GM18507 (cell line): ENCODE results near the gene SF1.

Experiments used
- DNase-seq: peaks from one replicate; pipeline ENCODE4 v3.0.0; 2011; ENCODE audit warnings: low read depth; ENCODE audit not compliant: insufficient read length; ENCODE audit errors: extremely low spot score
- FAIRE-seq: peaks from 2 replicates; lab custom pipeline; 2011; peaks lifted over from hg19 to GRCh38; lab: Jason Lieb, UNC

SF1 gene

GRCh38 chr11:64788321-64789215 lies 10.2 kb upstream of the SF1 start:
- FAIRE-seq, result no peak
- no peak for DNase-seq

GRCh38 chr11:64787526-64788320 lies 9.4 kb upstream of the SF1 start:
- DNase-seq, result peak; percentile 63
- peak; percentile 80 for FAIRE-seq

DNA sequence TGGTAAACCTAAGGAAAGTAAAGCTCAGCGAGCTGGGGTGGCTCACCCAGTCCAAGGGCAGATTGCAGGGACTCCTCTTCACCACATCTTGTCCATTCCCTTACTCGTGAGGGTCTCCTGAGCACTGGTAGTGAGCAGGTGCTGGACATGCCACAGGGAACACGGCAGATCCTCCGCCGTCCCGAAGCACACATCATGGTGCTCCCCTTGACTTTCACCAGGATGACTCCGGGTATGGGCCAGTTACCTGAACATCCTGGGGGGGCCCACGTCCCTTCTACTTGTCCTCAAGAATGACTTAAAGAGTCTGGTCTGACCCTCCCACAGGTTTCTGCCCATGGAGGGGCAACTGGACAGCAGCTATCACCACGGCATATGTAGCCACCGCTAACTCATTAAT lies 8.0 kb upstream of the SF1 start:
- FAIRE-seq (no peak), DNase-seq (no peak)

DNA sequence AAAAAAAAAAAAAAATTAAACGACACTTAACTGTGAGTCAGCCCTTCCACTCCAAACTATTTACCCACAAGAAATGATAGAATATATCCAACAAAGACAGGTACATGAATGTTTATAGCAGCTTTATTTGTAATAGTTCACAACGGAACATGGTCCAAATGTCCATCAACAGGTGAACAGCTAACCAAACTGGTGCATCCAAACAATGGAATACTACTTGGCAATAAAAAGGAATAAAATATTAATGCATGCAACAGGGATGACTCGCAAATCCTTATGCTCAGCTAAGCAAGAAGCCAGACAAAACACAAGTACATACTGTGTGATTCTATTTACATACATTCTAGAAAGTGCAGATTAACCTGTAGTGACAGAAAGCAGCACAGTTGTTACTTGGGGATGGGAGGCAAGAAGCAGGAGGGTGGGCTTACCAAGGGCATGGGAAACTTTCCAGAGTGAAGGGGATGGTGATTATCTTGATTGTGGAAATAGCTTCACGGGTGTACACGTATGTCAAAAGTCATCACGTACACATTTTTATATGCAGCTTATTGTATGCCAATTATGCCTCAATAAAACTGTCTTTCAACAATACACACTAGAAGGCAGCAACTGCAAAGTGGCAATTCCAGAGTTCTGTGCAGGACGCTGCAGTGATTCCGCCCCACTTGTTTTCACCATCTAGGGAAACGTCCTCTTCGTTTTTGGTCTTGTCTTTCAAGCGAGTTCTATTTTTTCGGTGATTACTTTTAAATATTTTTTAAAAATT lies 6.7 kb upstream of the SF1 start:
- DNase-seq, result no peak
- FAIRE-seq, result no peak

GRCh38 chr11:64778223-64778472 lies 194 bp downstream of the SF1 start:
- FAIRE-seq (no peak), DNase-seq (no peak)

DNA sequence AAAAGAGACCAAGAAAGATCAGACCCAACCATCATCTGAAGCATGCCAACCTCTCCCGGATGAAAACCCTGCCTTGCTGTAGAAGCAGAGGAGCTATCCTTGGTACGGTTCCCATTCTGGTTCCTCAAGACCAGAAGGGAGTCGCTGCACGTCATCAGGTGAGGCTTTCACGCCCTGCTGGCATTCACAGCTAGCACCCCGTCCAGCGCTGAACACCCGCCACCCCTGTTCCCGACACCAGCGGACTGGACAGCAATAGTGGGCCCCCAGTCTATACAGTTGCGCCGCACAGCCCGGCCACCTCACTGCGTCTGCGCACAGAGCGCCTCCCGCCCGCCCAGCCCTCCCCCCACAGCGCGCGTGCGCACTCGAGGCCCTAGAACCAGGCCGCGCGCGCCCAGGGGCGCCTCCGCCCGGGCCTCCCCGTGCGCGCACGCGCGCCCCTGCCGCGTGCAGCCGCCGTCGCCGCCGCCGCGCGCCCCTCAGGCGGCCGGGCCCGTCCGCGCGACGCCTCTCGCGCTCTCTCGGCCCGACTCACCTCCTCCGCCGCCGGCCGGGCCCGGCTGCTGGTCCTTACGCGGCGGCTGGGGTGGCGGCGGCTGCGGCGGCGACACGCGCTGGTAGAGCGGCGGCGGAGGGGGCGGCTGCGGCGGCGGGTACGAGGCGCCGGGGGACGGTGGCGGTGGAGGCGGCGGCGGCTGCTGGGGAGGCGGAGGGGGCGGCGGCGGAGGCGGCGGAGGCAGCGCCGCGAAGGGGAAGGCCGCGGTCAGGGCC lies 706 bp downstream of the SF1 start:
- peak; percentile 83 for DNase-seq
- FAIRE-seq, result peak; percentile 46

DNA sequence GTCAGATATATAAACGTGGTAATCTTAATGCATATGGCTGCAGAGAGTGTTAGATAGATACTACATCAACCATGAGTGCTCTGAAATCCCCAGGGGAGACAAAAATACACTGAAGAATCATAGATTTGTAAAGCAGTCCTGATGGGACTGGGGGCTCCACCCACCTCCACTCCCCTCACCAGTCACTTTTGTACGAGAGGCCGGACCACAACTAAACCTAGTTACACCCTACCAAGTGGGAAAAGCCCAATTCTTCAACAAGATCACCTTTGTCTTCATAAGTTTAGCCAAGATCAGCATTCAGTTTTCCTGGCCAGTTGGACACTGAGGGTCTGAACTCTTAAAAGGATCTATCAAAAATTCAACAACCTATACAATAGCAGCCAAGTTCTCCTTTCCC lies 1.5 kb downstream of the SF1 start:
- FAIRE-seq (no peak), DNase-seq (no peak)

DNA sequence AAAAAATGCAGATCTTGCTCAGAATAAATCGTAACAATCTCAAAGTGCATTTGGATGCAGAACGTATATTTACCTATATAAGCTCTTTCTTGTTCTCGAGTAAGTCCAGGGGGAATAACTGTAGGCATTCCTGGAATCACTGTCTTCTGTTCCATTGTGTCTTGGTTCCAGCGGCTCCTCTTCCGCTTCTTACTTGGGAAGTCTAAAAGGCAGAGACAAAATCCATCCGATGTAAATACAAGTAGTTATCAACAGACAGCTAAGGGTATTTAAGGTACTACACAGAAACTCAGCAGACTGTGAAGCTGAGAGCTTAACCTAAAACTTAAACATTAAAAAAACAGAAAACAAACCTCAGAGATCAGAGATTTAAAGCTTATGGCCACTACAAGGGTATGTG lies 1.9 kb downstream of the SF1 start:
- DNase-seq (no peak), FAIRE-seq (no peak)

DNA sequence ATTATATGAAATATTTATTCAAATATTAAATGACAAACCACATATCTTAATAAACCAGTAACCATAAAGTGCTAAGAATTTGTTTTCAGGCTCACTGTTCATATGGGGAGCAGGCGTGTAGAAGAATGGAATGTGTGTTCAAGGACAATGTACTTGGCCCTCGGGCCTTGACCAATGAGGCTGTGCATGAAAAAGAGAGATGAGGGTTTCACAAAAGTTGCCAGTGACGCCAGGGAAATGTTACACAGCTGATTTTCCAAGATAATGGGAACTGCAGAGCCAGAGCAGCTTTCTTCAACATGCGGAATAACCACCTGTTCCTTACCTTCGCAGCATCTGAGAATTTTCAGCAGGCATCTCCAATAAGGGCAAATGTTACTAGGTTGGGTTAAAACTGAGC lies 4.2 kb downstream of the SF1 start:
- DNase-seq (no peak), FAIRE-seq (no peak)

GRCh38 chr11:64772303-64773018 lies 5.9 kb downstream of the SF1 start:
- FAIRE-seq (peak; percentile 78), DNase-seq (no peak)

GRCh38 chr11:64771861-64772260 lies 6.5 kb downstream of the SF1 start:
- DNase-seq, result no peak
- FAIRE-seq, result no peak

GRCh38 chr11:64770120-64770519 lies 8.2 kb downstream of the SF1 start:
- DNase-seq (no peak), FAIRE-seq (no peak)

- FAIRE-seq (no peak), DNase-seq (no peak)
Measured at GRCh38 chr11:64769283-64769682, 9.1 kb downstream of the SF1 start.

GRCh38 chr11:64768300-64768694 lies 10.0 kb downstream of the SF1 start:
- DNase-seq, result no peak
- FAIRE-seq, result no peak

- no peak for FAIRE-seq
Measured at GRCh38 chr11:64767344-64768299, 10.7 kb downstream of the SF1 start.

DNA sequence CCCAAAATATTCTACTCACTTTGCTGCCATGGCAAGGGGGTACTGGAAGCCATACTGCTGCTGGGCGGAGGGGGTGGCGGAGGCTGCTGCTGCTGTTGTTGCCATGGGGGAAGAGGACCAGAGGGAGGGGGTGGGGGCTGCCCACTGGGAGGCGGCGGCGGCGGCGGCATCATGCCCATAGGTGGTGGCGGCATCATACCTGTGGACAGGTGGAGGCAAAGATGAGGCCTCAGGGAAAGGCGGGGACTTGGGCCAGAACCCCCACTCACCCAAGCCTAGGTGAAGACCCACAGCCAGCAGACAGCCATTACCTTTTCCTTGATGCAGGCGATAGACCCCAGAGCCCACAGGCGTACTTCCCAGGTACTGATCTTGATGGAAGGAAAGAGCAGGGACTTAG lies 11.5 kb downstream of the SF1 start:
- FAIRE-seq (no peak), DNase-seq (no peak)

More at GRCh38 chr11:64767344-64768299, 10.7 kb downstream of the SF1 start:
- DNase-seq, result no peak

GRCh38 chr11:64765851-64766665 lies 12.3 kb downstream of the SF1 start:
- no peak for FAIRE-seq

More at GRCh38 chr11:64765851-64766665, 12.3 kb downstream of the SF1 start:
- no peak for DNase-seq
